GM18861 (cell line): ENCODE measurements around the gene CITED4.
"Not testable (repeated sequence)": the region's sequence is repeated elsewhere in the genome, so short reads cannot be mapped to it uniquely, and the experiment has no call there.

Source experiments
- ATAC-seq: cut with Tn5 transposase; IDR thresholded peaks from one replicate; pipeline ENCODE4 v1.9.1; 2021; ENCODE audit not compliant: unreplicated experiment

The CITED4 gene

DNA sequence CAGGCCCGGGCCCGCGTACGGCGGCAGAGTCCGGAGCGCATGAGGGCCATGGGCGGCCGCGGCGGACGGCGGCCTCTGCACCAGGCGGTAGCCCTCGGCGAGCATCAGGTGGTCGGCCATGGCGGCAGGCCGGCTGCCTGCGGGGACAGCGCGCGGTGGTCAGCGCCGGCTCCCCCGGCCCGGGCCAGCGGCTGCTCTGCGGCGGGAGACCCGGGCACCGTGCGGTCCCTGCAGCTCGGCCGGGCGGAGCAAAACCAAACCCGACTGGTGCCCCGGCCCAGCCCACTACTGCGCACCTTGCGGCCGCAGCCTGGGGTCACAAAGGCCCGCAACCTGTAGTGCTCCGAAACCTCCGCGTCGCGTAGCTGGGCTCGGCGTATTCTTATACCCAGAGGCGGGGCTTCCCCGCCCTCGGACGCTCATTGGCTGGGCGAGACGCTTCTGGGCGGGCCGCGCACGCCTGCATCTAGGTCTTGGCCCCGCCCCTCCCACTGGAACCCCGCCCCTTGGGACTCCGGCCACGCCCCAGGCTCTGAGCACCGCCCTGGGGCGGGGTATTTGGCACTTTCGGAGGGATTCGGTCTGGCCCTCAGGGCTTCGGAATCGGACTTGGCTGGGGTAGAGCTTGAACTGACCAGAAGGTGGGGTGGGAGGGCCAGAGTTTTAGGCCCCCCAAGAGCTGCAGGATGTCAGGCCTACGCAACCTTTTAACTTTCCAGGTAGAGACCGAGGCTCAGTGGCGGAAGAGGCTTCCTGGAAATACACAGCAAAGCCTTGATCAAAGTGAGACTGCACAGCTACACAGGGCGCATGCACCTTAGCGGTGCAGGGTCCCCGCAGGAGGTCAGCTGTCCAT lies at the start of gene CITED4:
TSS of gene CITED4 (minus strand) at position 356 of the 856 bp plus-strand sequence. CDS start at position 120, 236 bp downstream.
- peak; percentile 91 for ATAC-seq

DNA sequence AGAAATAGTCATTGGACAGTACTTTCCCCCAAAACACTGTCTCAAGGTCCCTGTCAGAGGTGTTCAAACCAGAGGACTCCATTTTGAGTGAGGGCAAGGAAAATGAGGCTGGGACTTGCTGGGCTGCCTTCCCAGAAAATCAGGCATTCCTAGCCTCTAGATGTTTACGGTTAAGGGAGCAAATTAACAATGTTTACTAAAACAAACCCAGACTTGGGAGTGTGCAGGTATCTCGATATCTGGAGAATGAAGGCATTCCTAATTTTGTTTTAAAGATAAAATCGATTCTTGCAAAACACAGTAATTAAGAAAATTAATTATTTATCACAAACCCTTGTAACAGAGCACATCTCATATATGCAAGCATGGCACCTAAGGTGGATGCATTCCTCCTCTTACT lies 48.9 kb upstream of the CITED4 start:
- no peak for ATAC-seq

DNA sequence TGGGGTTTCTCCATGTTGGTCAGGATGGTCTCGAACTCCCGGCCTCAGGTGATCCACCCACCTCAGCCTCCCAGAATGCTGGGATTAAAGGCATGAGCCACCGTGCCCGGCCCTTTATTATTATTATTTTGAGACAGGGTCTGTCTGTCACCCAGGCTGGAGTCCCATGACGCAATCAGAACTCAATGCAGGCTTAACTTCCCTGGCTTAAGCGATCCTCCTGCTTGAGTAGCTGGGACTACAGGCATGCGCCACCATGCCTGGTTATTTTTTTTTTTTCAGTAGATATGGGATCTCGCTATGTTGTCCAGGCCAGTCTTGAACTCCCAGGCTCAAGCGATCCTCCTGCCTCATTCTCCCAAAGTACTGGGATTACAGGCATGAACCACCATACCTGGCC lies 47.1 kb upstream of the CITED4 start:
- ATAC-seq: no peak

DNA sequence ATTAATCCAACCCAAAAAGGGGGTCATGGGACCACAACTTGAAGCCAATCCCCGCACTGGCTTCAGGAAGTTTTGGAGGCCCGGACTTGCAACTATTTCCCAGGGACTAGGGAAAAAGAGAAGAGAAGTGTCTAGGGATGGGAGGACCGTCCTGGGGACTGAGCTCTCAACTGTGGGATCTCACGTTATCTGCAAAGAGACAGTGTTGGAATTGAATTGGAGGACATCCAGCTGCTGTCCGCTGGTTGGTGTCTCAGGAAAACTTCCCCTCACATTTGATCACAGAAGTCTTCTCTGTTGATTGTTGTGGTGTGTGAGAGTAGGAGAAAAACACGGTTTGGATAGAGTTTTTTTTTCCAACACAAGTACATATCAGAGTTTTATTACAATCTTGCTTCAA lies 46.2 kb upstream of the CITED4 start:
- ATAC-seq: no peak

- ATAC-seq: no peak
Observed at GRCh38 chr1:40907899-40908298, 45.7 kb upstream of the CITED4 start.

- no peak for ATAC-seq
Observed at GRCh38 chr1:40906781-40907400, 44.7 kb upstream of the CITED4 start.

DNA sequence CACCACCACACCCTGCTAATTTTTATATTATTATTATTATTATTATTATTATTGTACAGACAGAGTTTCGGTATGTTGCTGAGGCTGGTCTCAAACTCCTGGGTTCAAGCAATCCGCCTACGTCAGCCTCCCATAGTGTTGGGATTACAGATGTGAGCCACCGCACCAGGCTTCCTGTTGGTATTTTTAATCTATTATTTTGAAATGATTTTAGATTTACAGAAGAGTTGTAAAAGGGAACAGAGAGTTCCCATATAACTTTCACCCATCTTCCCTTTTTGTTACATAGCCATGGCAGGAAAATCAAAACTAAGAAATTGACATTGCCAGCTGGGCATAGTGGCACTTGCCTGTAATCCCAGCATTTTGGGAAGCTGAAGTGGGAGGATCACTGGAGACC lies 42.9 kb upstream of the CITED4 start:
- ATAC-seq: no peak

DNA sequence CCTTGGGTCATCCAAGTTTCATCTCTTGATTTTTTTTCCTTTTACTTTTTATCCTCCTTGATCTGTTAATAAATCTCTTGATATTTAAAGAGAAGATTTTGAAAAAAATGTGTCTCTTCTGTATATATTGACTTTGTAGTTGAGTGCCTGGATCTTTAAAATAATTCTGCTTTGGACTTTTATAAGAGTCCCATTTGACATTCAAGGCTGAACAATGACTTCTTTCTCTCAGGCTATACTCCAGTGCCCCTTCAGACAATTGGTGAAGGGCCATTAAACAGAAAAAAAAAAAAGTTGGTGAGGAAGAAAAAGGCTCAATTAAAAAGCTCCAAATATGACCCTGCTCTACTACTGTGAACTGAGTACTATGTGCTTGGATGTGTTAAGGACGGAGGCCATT lies 40.9 kb upstream of the CITED4 start:
- no peak for ATAC-seq

GRCh38 chr1:40901886-40902852 lies 40.0 kb upstream of the CITED4 start:
- no peak for ATAC-seq

- ATAC-seq: no peak
Observed at GRCh38 chr1:40899230-40899870, 37.2 kb upstream of the CITED4 start.

GRCh38 chr1:40898431-40898901 lies 36.3 kb upstream of the CITED4 start:
- no peak for ATAC-seq

DNA sequence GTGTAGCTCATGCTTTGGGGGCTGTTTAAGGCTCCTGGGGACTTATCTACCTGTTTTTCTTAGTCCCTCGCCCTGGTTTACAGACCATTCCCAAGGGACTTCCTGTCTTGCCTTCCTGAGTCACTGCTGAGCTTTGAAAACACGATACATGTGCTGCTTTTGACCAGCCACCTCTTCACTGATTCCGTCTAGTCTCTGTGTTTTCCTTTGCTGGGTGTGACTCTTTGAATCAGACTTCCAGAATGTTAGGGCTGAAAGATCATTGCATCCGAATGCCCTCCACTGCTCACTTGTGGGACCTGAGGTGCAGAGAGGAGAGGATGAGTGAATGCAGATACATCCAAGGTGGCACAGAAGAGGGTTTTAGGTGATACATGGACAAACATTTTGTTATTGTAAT lies 35.4 kb upstream of the CITED4 start:
- no peak for ATAC-seq

- ATAC-seq: no peak
Observed at GRCh38 chr1:40896482-40896881, 34.3 kb upstream of the CITED4 start.

- ATAC-seq: no peak
Observed at GRCh38 chr1:40895601-40896000, 33.4 kb upstream of the CITED4 start.

- ATAC-seq: not testable (repeated sequence)
Observed at GRCh38 chr1:40894858-40895257, 32.7 kb upstream of the CITED4 start.

GRCh38 chr1:40894455-40894854 lies 32.3 kb upstream of the CITED4 start:
- no peak for ATAC-seq

- no peak for ATAC-seq
Observed at GRCh38 chr1:40893946-40894345, 31.8 kb upstream of the CITED4 start.

GRCh38 chr1:40892354-40892753 lies 30.2 kb upstream of the CITED4 start:
- ATAC-seq: no peak

- no peak for ATAC-seq
Observed at GRCh38 chr1:40890771-40891170, 28.6 kb upstream of the CITED4 start.

DNA sequence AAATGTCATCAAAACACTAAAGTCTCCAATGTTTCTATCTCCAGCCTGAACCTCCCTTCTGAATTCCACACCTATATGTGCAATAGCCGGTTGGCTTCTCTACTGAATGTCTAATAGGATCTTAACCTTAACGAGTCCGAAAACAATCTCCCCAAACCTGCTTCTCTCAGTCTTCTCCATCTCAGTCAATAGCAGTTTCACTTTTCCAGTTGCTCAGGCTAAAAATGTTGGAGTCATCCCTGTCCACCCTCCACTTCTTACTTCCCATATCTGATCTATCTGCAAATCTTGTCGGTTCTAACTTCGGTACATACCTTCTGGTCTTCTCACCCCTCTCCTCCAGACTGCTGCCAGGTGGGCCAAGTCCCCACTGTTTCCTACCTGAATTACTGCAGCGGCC lies 25.5 kb upstream of the CITED4 start:
- no peak for ATAC-seq

GRCh38 chr1:40887012-40887378 lies 24.8 kb upstream of the CITED4 start:
- no peak for ATAC-seq
